Ectodermal cell (in vitro differentiated cells): ENCODE data around the gene SEMA3C.

Experiments used
- H3K27ac ChIP-seq: 2 replicates; pipeline ENCODE4 v1.7.0; 2013; ENCODE audit warnings: mild to moderate bottlenecking, low read depth, low read length; ENCODE audit not compliant: insufficient read depth, poor library complexity, severe bottlenecking
- H3K27me3 ChIP-seq: 2 replicates; pipeline ENCODE4 v1.7.0; 2013; ENCODE audit warnings: mild to moderate bottlenecking, low read length; ENCODE audit not compliant: insufficient read depth, control insufficient read depth, poor library complexity, severe bottlenecking
- H3K36me3 ChIP-seq: one replicate; pipeline ENCODE4 v1.7.0; 2013; ENCODE audit warnings: low read length; ENCODE audit not compliant: control insufficient read depth, insufficient read depth
- H3K4me1 ChIP-seq: one replicate; pipeline ENCODE4 v1.7.0; 2013; ENCODE audit warnings: low read length; ENCODE audit not compliant: control insufficient read depth, insufficient read depth
- H3K4me3 ChIP-seq: 2 replicates; pipeline ENCODE4 v1.7.0; 2013; ENCODE audit warnings: low read depth, low read length, control low read depth; ENCODE audit not compliant: insufficient read depth
- H3K9me3 ChIP-seq: 2 replicates; pipeline ENCODE4 v1.7.0; 2013; ENCODE audit warnings: mild to moderate bottlenecking, low read length, moderate library complexity; ENCODE audit not compliant: control insufficient read depth
- WGBS, 2 experiments: methylation state at CpG; one replicate each; pipeline ENCODE4 v1.1.7; 2013; ENCODE audit warnings: missing lambda C conversion rate in 2 of 2; 5-methylcytosine and 5-hydroxymethylcytosine counted together

The SEMA3C gene

GRCh38 chr7:80890426-80891258 lies 28.2 kb downstream of the SEMA3C start:
- H3K4me1 ChIP-seq = no peaks in the 10 kb centered on the region
- no peaks in the 10 kb centered on the region for H3K9me3 ChIP-seq
- 95 to 96% methylated on average over 3 to 4 of the region's 4 CpGs for WGBS, 2 experiments
- H3K36me3 ChIP-seq = no peaks in the 10 kb centered on the region
- H3K27ac ChIP-seq = no peak overlapping the region
- no peaks in the 10 kb centered on the region for H3K27me3 ChIP-seq
- H3K4me3 ChIP-seq = no peak overlapping the region

DNA sequence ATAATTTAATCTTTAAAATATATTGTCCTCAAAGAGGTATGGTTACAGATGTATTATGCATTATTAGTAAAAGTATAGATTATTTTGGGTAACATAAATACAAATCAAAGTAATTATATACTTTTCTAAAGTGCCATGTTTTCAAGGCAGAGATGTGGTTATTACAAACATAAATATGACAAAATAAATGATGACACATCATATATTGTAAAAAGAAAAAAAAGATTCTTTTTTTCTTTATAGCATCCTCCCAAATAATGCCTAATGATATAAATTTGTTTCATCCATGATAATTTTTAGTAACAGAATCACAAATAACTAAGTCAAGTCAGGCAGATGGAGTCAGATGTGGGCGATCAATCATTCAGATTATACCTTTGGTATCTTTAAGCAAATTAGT lies 29.3 kb downstream of the SEMA3C start:
- H3K4me3 ChIP-seq = no peak overlapping the region
- no CpG with 5 or more reads among the region's 1 CpG for WGBS, 2 experiments
- H3K27me3 ChIP-seq = no peaks in the 10 kb centered on the region
- no peaks in the 10 kb centered on the region for H3K36me3 ChIP-seq
- no peaks in the 10 kb centered on the region for H3K4me1 ChIP-seq
- H3K27ac ChIP-seq = no peak overlapping the region
- no peaks in the 10 kb centered on the region for H3K9me3 ChIP-seq

- no peaks in the 10 kb centered on the region for H3K4me1 ChIP-seq
- WGBS, 2 experiments = 95% methylated on average over 2 of the region's 2 CpGs
- no peaks in the 10 kb centered on the region for H3K9me3 ChIP-seq
These were observed 33.1 kb downstream of the SEMA3C start for GRCh38 chr7:80885757-80886156.

DNA sequence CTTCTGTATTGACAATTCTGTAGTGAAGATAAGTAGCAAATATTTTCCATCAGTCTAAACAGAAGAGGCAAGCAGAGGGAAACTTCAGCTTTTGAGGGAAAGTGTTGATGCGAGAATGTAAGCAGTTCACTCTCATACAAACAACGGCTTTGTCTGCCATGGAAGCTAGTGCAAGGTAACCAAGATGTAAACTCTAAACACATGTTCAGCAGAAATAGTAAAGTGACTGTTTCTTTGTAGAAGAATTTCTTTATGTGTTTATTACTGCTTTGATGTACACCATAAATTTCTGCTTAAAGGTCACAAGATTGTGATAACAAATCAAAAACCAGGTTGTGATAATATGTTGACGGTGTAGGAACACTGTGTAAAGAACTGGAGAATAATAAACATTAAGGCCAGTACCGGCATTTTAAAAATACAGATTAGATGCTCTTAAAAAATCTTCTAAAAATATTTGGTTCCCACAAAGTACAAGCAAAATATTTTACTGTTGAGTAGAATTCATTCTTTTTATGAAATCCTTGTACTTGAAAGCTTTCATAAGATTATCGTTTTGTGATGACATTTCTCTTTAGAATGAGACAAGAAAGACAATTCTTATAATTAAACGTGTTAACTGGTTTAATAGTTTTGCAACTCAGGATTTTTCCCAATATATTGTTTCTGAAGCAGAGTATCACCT lies 34.2 kb downstream of the SEMA3C start:
- H3K27me3 ChIP-seq = no peaks in the 10 kb centered on the region
- H3K36me3 ChIP-seq = no peaks in the 10 kb centered on the region
- no peaks in the 10 kb centered on the region for H3K9me3 ChIP-seq
- H3K27ac ChIP-seq = no peak overlapping the region
- H3K4me1 ChIP-seq = no peaks in the 10 kb centered on the region
- H3K4me3 ChIP-seq = no peak overlapping the region
- 95 to 96% methylated on average over 3 to 6 of the region's 6 CpGs for WGBS, 2 experiments

More at GRCh38 chr7:80885757-80886156, 33.1 kb downstream of the SEMA3C start:
- Histone ChIP-seq H3K27me3 (no peaks in the 10 kb centered on the region), H3K27ac (no peak overlapping the region), H3K4me3 (no peak overlapping the region), H3K36me3 (no peaks in the 10 kb centered on the region)

DNA sequence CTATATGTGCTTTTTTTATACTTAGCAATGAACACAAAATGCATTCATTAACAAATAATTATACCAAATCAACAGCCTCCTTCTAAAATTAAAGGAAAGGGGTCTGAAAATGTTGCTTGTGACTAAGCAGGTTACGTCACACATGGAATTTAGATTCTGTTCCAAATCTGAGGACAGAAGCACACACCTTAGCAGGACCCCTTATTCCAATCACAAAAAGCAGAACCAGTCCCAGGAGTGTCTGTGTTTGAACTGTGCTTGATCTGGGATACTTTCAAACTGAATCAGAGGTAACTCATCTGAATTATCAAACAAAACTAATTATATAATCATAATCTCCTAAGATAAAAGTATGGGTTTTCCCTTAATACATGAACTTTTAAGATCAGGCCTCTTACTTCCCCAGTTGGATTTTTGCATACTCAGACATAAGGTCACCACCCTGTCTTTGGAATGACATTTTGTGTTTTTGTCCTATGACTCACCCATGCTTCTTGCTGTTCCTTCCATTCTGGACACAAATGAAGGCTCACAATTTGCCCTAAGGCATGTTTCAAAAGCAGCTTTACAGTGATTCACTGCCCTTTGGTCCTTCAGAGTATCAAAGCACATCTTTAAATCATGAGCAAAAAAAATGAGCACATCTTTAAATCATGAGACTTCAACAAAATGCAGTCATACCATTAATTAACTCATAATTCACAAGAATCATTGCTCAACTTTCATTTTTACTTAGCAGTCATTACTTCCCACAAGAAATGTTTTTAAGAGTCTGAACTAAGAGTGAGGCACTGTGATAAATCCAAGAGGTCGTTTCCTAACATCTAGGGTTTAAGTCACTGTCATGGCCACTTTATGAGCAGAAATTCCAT lies 35.5 kb downstream of the SEMA3C start:
- Histone ChIP-seq H3K27ac (no peak overlapping the region), H3K36me3 (no peaks in the 10 kb centered on the region), H3K9me3 (no peaks in the 10 kb centered on the region), H3K27me3 (no peaks in the 10 kb centered on the region), H3K4me1 (no peaks in the 10 kb centered on the region), H3K4me3 (no peak overlapping the region)
- 86 to 92% methylated on average over 2 of the region's 2 CpGs for WGBS, 2 experiments

DNA sequence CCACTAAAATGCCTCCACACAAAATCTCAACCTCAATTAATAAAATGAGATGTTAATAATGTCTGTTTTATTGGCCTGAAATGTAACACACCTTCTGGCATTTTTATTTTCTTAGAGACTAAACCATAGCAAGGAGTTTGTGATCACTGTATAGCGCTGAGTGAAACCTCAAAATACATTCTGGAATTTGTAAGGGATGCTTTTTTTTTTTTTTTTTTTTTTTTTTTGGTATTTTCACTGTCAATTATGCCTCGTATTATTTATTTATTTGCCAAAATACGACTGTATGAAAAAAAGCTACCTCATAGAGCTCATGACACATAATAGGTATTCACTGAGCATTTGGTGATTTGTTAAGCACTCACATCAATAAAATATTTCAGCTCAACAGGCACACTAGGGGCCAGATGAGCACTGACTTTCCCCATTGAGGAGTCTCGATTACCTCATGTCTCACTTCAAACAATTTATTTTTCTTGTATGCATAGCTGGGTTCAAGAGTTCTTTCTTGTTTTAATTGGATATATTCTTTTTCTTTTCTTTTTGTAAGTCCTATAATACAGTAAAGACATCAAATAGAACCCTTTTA lies 36.5 kb downstream of the SEMA3C start:
- H3K27me3 ChIP-seq = no peaks in the 10 kb centered on the region
- no peaks in the 10 kb centered on the region for H3K4me1 ChIP-seq
- WGBS, 2 experiments = 93 to 98% methylated on average over 3 to 4 of the region's 4 CpGs
- no peaks in the 10 kb centered on the region for H3K9me3 ChIP-seq
- H3K27ac ChIP-seq = no peak overlapping the region
- no peaks in the 10 kb centered on the region for H3K36me3 ChIP-seq
- no peak overlapping the region for H3K4me3 ChIP-seq

- Histone ChIP-seq H3K27ac (no peak overlapping the region), H3K4me3 (no peak overlapping the region), H3K9me3 (no peaks in the 10 kb centered on the region), H3K27me3 (no peaks in the 10 kb centered on the region), H3K36me3 (no peaks in the 10 kb centered on the region), H3K4me1 (no peaks in the 10 kb centered on the region)
- 100% methylated on average over 1 of the region's 1 CpG; no CpG with 5 or more reads in 1 of the 2 experiments for WGBS, 2 experiments
These were observed 37.4 kb downstream of the SEMA3C start for GRCh38 chr7:80881351-80881900.

GRCh38 chr7:80879849-80880248 lies 39.0 kb downstream of the SEMA3C start:
- no peaks in the 10 kb centered on the region for H3K4me1 ChIP-seq
- H3K36me3 ChIP-seq = no peaks in the 10 kb centered on the region
- H3K27me3 ChIP-seq = no peaks in the 10 kb centered on the region
- H3K27ac ChIP-seq = no peak overlapping the region
- no peaks in the 10 kb centered on the region for H3K9me3 ChIP-seq
- no peak overlapping the region for H3K4me3 ChIP-seq
- WGBS, 2 experiments = 94 to 95% methylated on average over 5 of the region's 5 CpGs

DNA sequence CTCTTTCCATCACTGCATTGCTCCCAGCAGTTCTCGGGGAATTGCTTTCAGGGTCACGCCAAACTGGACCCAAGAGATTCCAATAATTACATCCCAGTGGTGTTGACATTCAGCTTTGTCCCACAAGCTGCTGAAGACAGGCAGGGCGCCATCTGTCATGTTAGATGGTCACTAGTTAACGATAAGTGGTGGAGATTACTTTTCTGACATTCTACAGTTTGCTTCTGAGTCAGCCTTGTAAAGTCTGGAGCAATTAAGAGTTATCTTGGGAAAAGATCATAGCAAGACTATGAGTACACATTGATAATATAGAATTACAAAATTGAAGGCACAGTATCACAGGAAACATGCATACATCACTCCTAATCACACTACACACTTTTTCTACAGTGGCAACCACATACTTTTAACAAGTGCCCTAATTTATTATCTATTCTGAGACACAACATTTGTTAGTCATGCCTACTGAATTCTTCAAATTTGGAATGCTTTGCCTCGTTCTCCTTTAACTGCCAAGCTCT lies 41.9 kb downstream of the SEMA3C start:
- WGBS, 2 experiments = 89 to 92% methylated on average over 5 of the region's 5 CpGs
- Histone ChIP-seq H3K27ac (no peak overlapping the region), H3K4me3 (no peak overlapping the region), H3K27me3 (no peaks in the 10 kb centered on the region), H3K4me1 (no peaks in the 10 kb centered on the region), H3K36me3 (no peaks in the 10 kb centered on the region), H3K9me3 (no peaks in the 10 kb centered on the region)
